HG02840 (cell line): ENCODE measurements around the gene ARVCF.

Experiments used
- ATAC-seq: cut with Tn5 transposase; IDR thresholded peaks from one replicate; pipeline ENCODE4 v1.9.1; 2021; ENCODE audit warnings: mild to moderate bottlenecking, moderate library complexity, moderate number of reproducible peaks; ENCODE audit not compliant: unreplicated experiment, low FRiP score

The ARVCF gene

GRCh38 chr22:19977296-19978243, 39.1 kb downstream of the ARVCF start:
- ATAC-seq, result no peak

- no peak for ATAC-seq
Observed at GRCh38 chr22:19976671-19977070, 40.0 kb downstream of the ARVCF start.

- no peak for ATAC-seq
Observed at GRCh38 chr22:19975707-19976035, 41.0 kb downstream of the ARVCF start.

- ATAC-seq, result no peak
Observed at GRCh38 chr22:19974935-19975706, 41.5 kb downstream of the ARVCF start.

- no peak for ATAC-seq
Observed at GRCh38 chr22:19974268-19974861, 42.3 kb downstream of the ARVCF start.

GRCh38 chr22:19973551-19974267, 42.9 kb downstream of the ARVCF start:
- ATAC-seq, result no peak

- no peak for ATAC-seq
Observed at GRCh38 chr22:19972652-19973550, 43.7 kb downstream of the ARVCF start.

- no peak for ATAC-seq
Observed at GRCh38 chr22:19972251-19972650, 44.4 kb downstream of the ARVCF start.

GRCh38 chr22:19971276-19972124, 45.1 kb downstream of the ARVCF start:
- ATAC-seq, result no peak

GRCh38 chr22:19970479-19971275, 45.9 kb downstream of the ARVCF start:
- ATAC-seq, result no peak

GRCh38 chr22:19970031-19970478, 46.6 kb downstream of the ARVCF start:
- no peak for ATAC-seq

GRCh38 chr22:19969141-19969928, 47.3 kb downstream of the ARVCF start:
- ATAC-seq, result no peak

GRCh38 chr22:19968450-19968891, 48.2 kb downstream of the ARVCF start:
- no peak for ATAC-seq

GRCh38 chr22:19967850-19968449, 48.7 kb downstream of the ARVCF start:
- ATAC-seq, result no peak

- no peak for ATAC-seq
Observed at GRCh38 chr22:19966908-19967750, 49.5 kb downstream of the ARVCF start.
